SKM-1 (cell line): ENCODE results near the gene FAM9C.
A peak's percentile ranks its signal among the peaks of the same experiment; 100 is the strongest.

ENCODE experiments used
- DNase-seq: peaks from one replicate; lab custom pipeline; 2025; ENCODE audit not compliant: unreplicated experiment; lab: John Stamatoyannopoulos, UW

The FAM9C gene

GRCh38 chrX:13008851-13009250, 35.6 kb downstream of the FAM9C start:
- no peak for DNase-seq

- no peak for DNase-seq
Observed at GRCh38 chrX:13008189-13008533, 36.3 kb downstream of the FAM9C start.

- DNase-seq = peak; percentile 2
Observed at GRCh38 chrX:13007519-13008188, 36.8 kb downstream of the FAM9C start.

GRCh38 chrX:13005661-13006473, 38.6 kb downstream of the FAM9C start:
- no peak for DNase-seq

- no peak for DNase-seq
Observed at GRCh38 chrX:13001961-13002671, 42.3 kb downstream of the FAM9C start.

GRCh38 chrX:13001097-13001496, 43.3 kb downstream of the FAM9C start:
- DNase-seq = no peak

- no peak for DNase-seq
Observed at GRCh38 chrX:13000301-13000811, 44.1 kb downstream of the FAM9C start.

- DNase-seq = no peak
Observed at GRCh38 chrX:12999422-12999821, 45.0 kb downstream of the FAM9C start.

GRCh38 chrX:12997906-12998687, 46.3 kb downstream of the FAM9C start:
- DNase-seq = no peak

- DNase-seq = no peak
Observed at GRCh38 chrX:12996934-12997435, 47.4 kb downstream of the FAM9C start.

GRCh38 chrX:12994321-12994720, 50.1 kb downstream of the FAM9C start:
- no peak for DNase-seq

GRCh38 chrX:12993826-12994225, 50.6 kb downstream of the FAM9C start:
- no peak for DNase-seq

GRCh38 chrX:12992544-12993118, 51.8 kb downstream of the FAM9C start:
- no peak for DNase-seq

GRCh38 chrX:12991575-12991974, 52.8 kb downstream of the FAM9C start:
- DNase-seq = no peak

GRCh38 chrX:12989461-12989860, 55.0 kb downstream of the FAM9C start:
- no peak for DNase-seq

GRCh38 chrX:12988797-12989196, 55.6 kb downstream of the FAM9C start:
- no peak for DNase-seq

GRCh38 chrX:12987900-12988594, 56.4 kb downstream of the FAM9C start:
- no peak for DNase-seq

GRCh38 chrX:12987340-12987739, 57.1 kb downstream of the FAM9C start:
- DNase-seq = no peak

GRCh38 chrX:12986886-12987285, 57.5 kb downstream of the FAM9C start:
- DNase-seq = no peak
